ENCODE data around the gene DHCR24. TPM values are rescaled to one million over a fixed set of nuclear protein-coding genes. Genes with fewer than 3 reads are reported as not detected.
"Not testable (repeated sequence)": the region's sequence is repeated elsewhere in the genome, so short reads cannot be mapped to it uniquely, and the experiment has no call there.

The DHCR24 gene
- total and polyA plus RNA-seq, 2 experiments from 2014 or later = 124 to 453 TPM

- TF ChIP-seq STAT1 (IDR thresholded peaks at IDR 0.05; ENCODE audit: unreplicated experiment) = no peak
- no peak for TF ChIP-seq CREB1 (CRISPR knock-in tag; IDR thresholded peaks at IDR 0.05; ENCODE audit: low read depth)
- no peak for TF ChIP-seq EZH2 (IDR thresholded peaks at IDR 0.05; ENCODE audit: low read depth, unreplicated experiment)
- TF ChIP-seq EZH2phosphoT487 (IDR thresholded peaks at IDR 0.05; ENCODE audit: unreplicated experiment) = no peak
- no peak for TF ChIP-seq NANOG (IDR thresholded peaks at IDR 0.05; ENCODE audit: borderline replicate concordance)
- no peak for TF ChIP-seq JUNB (IDR thresholded peaks at IDR 0.05; ENCODE audit: unreplicated experiment)
- TF ChIP-seq REST (IDR thresholded peaks at IDR 0.05; ENCODE audit: unreplicated experiment) = no peak
- no peak for TF ChIP-seq ZNF114 (CRISPR knock-in tag; IDR thresholded peaks at IDR 0.05)
- TF ChIP-seq, protein P1, sequence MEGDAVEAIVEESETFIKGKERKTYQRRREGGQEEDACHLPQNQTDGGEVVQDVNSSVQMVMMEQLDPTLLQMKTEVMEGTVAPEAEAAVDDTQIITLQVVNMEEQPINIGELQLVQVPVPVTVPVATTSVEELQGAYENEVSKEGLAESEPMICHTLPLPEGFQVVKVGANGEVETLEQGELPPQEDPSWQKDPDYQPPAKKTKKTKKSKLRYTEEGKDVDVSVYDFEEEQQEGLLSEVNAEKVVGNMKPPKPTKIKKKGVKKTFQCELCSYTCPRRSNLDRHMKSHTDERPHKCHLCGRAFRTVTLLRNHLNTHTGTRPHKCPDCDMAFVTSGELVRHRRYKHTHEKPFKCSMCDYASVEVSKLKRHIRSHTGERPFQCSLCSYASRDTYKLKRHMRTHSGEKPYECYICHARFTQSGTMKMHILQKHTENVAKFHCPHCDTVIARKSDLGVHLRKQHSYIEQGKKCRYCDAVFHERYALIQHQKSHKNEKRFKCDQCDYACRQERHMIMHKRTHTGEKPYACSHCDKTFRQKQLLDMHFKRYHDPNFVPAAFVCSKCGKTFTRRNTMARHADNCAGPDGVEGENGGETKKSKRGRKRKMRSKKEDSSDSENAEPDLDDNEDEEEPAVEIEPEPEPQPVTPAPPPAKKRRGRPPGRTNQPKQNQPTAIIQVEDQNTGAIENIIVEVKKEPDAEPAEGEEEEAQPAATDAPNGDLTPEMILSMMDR (conservative IDR thresholded peaks at IDR 0.05; ENCODE audit: low read depth in 2 of 2) = no peak
Measured at GRCh38 chr1:54919367-54920359, 32.7 kb upstream of the DHCR24 start (continued).

DNA sequence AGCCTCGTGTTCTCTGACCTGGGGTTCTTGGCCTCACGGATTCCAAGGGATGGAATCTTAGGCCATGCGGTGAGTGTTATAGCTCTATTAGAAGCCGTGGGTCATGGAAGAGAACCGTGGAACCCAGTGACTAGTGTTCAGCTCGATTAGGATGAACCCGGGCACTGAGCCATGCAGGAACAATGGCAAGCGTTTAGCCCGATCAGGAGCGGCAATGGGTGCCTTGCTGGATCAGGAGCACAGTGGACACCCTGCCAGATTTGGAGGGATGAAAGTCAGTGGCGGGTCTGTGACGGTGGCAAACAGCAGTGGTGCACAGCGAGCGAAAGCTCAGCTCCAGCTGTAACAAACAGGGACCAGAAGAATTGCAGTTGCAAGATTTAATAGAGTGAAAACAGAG is 24.1 kb upstream of the DHCR24 start:
- not testable (repeated sequence) for H3K4me2 ChIP-seq; H3K27me3 Mint-ChIP-seq (ENCODE audit: insufficient read depth, low read depth, poor library complexity); DNase-seq (ENCODE audit: low spot score); H3F3A ChIP-seq (replicated peaks; ENCODE audit: low read depth); H3K4me1 ChIP-seq (ENCODE audit: insufficient read depth); H3K27ac Mint-ChIP-seq; H4K20me1 ChIP-seq (replicated peaks; ENCODE audit: insufficient read depth); H3K79me2 ChIP-seq (replicated peaks; ENCODE audit: insufficient read depth); H3K27me3 ChIP-seq (ENCODE audit: insufficient read depth); H3K36me3 Mint-ChIP-seq (ENCODE audit: low read depth); ATAC-seq; H3K4me1 Mint-ChIP-seq; H3K4me3 ChIP-seq; H2AFZ ChIP-seq; H3K36me3 ChIP-seq (ENCODE audit: insufficient read depth); H3K4me3 Mint-ChIP-seq; H3K9me3 Mint-ChIP-seq; H3K27ac ChIP-seq (ENCODE audit: low read depth); H3K9me2 ChIP-seq (ENCODE audit: insufficient read depth)
